H9 (cell line): Measurements from ENCODE around the gene ST6GALNAC1. TPM values are rescaled to one million over a fixed set of nuclear protein-coding genes. Genes with fewer than 3 reads are reported as not detected.

Experiments
- DNase-seq: peaks from one replicate; pipeline ENCODE4 v3.0.0-alpha.2; 2017
- H2AFZ ChIP-seq: one replicate; pipeline ENCODE4 v1.6.1; 2013; ENCODE audit warnings: mild to moderate bottlenecking, low read length, control low read depth, moderate library complexity
- H2AK5ac ChIP-seq: 2 replicates; pipeline ENCODE4 v1.6.1; 2013; ENCODE audit warnings: low read length, control low read depth, mixed read lengths; ENCODE audit not compliant: insufficient read length
- H2BK120ac ChIP-seq: one replicate; pipeline ENCODE4 v1.6.1; 2013; ENCODE audit warnings: low read depth, mild to moderate bottlenecking, low read length, control low read depth, inconsistent platforms; ENCODE audit not compliant: poor library complexity, severe bottlenecking
- H2BK12ac ChIP-seq: 2 replicates; pipeline ENCODE4 v1.6.1; 2013; ENCODE audit warnings: low read length, control low read depth, mixed read lengths, low read depth; ENCODE audit not compliant: insufficient read length
- H2BK15ac ChIP-seq: 2 replicates; pipeline ENCODE4 v1.6.1; 2013; ENCODE audit warnings: low read depth, low read length, control low read depth
- H2BK20ac ChIP-seq: one replicate; pipeline ENCODE4 v1.6.1; 2013; ENCODE audit warnings: low read depth, mild to moderate bottlenecking, low read length, control low read depth, inconsistent platforms; ENCODE audit not compliant: poor library complexity, severe bottlenecking
- H2BK5ac ChIP-seq: 2 replicates; pipeline ENCODE4 v1.6.1; 2013; ENCODE audit warnings: low read length, control low read depth, mixed read lengths; ENCODE audit not compliant: insufficient read length
- H3K14ac ChIP-seq: 2 replicates; pipeline ENCODE4 v1.6.1; 2013; ENCODE audit warnings: low read length, control low read depth; ENCODE audit not compliant: insufficient read depth
- H3K18ac ChIP-seq: 2 replicates; pipeline ENCODE4 v1.6.1; 2013; ENCODE audit warnings: low read depth, mild to moderate bottlenecking, mixed read lengths, low read length, control low read depth; ENCODE audit not compliant: insufficient read length
- H3K23ac ChIP-seq: 2 replicates; pipeline ENCODE4 v1.6.1; 2013; ENCODE audit warnings: low read length, control low read depth, mixed read lengths, low read depth; ENCODE audit not compliant: insufficient read length
- H3K23me2 ChIP-seq: 2 replicates; pipeline ENCODE4 v1.6.1; 2013; ENCODE audit warnings: low read depth, mild to moderate bottlenecking, mixed read lengths, low read length, control low read depth; ENCODE audit not compliant: insufficient read length, poor library complexity, severe bottlenecking
- H3K27ac ChIP-seq: 2 replicates; pipeline ENCODE4 v1.5.1; 2013; ENCODE audit warnings: low read length, control low read depth, mixed read lengths, low read depth; ENCODE audit not compliant: insufficient read length
- H3K27me3 ChIP-seq: 2 replicates; pipeline ENCODE4 v1.6.1; 2013; ENCODE audit warnings: low read length, control low read depth, inconsistent platforms; ENCODE audit not compliant: insufficient read depth
- H3K4ac ChIP-seq: 2 replicates; pipeline ENCODE4 v1.6.1; 2013; ENCODE audit warnings: low read depth, mild to moderate bottlenecking, control low read depth, inconsistent platforms, low read length, moderate library complexity
- H3K4me1 ChIP-seq: 2 replicates; pipeline ENCODE4 v1.6.1; 2013; ENCODE audit warnings: low read length, control low read depth, inconsistent platforms; ENCODE audit not compliant: insufficient read depth
- H3K4me2 ChIP-seq: 2 replicates; pipeline ENCODE4 v1.6.1; 2013; ENCODE audit warnings: low read length, control low read depth, mixed read lengths; ENCODE audit not compliant: insufficient read length, insufficient read depth
- H3K56ac ChIP-seq: 2 replicates; pipeline ENCODE4 v1.6.1; 2013; ENCODE audit warnings: low read depth, mild to moderate bottlenecking, mixed read lengths, low read length, control low read depth; ENCODE audit not compliant: insufficient read length
- H3K79me1 ChIP-seq: 2 replicates; pipeline ENCODE4 v1.6.1; 2013; ENCODE audit warnings: low read depth, mild to moderate bottlenecking, moderate library complexity, low read length, control low read depth, inconsistent platforms; ENCODE audit not compliant: insufficient read depth, poor library complexity, severe bottlenecking
- H3K79me2 ChIP-seq: 2 replicates; pipeline ENCODE4 v1.6.1; 2013; ENCODE audit warnings: low read length, control low read depth, inconsistent platforms; ENCODE audit not compliant: insufficient read depth
- H3K9ac ChIP-seq: 2 replicates; pipeline ENCODE4 v1.6.1; 2013; ENCODE audit warnings: low read length, control low read depth, mixed read lengths; ENCODE audit not compliant: insufficient read length; ENCODE audit errors: extremely low read depth
- H3K9me3 ChIP-seq: one replicate; pipeline ENCODE4 v1.6.1; 2013; ENCODE audit warnings: low read depth, low read length, inconsistent platforms; ENCODE audit not compliant: control insufficient read depth
- H3T11ph ChIP-seq: one replicate; pipeline ENCODE4 v1.6.1; 2013; ENCODE audit warnings: mild to moderate bottlenecking, low read length, control low read depth, inconsistent platforms
- H4K20me1 ChIP-seq: one replicate; pipeline ENCODE4 v1.6.1; 2013; ENCODE audit not compliant: control insufficient read depth, insufficient read length, insufficient read depth
- H4K5ac ChIP-seq: 2 replicates; pipeline ENCODE4 v1.6.1; 2013; ENCODE audit warnings: low read depth, mild to moderate bottlenecking, mixed read lengths, low read length, control low read depth; ENCODE audit not compliant: insufficient read length
- H4K8ac ChIP-seq: replicated peaks from 2 replicates; pipeline ENCODE4 v1.6.1; 2013; ENCODE audit warnings: low read length, control low read depth, mixed read lengths, low read depth; ENCODE audit not compliant: insufficient read length
- H4K91ac ChIP-seq: 2 replicates; pipeline ENCODE4 v1.6.1; 2013; ENCODE audit warnings: low read depth, mild to moderate bottlenecking, moderate library complexity, mixed read lengths, low read length, control low read depth; ENCODE audit not compliant: insufficient read length
- H3K27ac Mint-ChIP-seq, 3 experiments: 2 replicates in 2 of 3; 3 replicates in 1 of 3; pipeline ENCODE4 v1.8.0; 2020 to 2021; ENCODE audit warnings: mixed read lengths in 3 of 3, mild to moderate bottlenecking in 1 of 3, moderate library complexity in 1 of 3
- H3K27me3 Mint-ChIP-seq: 2 replicates; pipeline ENCODE4 v1.8.0; 2021; ENCODE audit warnings: low read depth, mild to moderate bottlenecking, moderate library complexity, mixed read lengths
- H3K36me3 Mint-ChIP-seq, 3 experiments: 2 replicates in 2 of 3; 3 replicates in 1 of 3; pipeline ENCODE4 v1.8.0; 2020 to 2021; ENCODE audit warnings: low read depth in 3 of 3, mixed read lengths in 3 of 3; ENCODE audit not compliant: insufficient read depth in 1 of 3
- H3K4me1 Mint-ChIP-seq, 2 experiments: 2 replicates each; pipeline ENCODE4 v1.8.0; 2020; ENCODE audit warnings: mixed read lengths in 2 of 2
- H3K4me3 Mint-ChIP-seq, 2 experiments: 2 replicates in 1 of 2; 3 replicates in 1 of 2; pipeline ENCODE4 v1.8.0; 2020 to 2021; ENCODE audit warnings: mild to moderate bottlenecking in 2 of 2, mixed read lengths in 2 of 2, moderate library complexity in 1 of 2
- H3K9me3 Mint-ChIP-seq, 2 experiments: 2 replicates in 1 of 2; 3 replicates in 1 of 2; pipeline ENCODE4 v1.8.0; 2020; ENCODE audit warnings: mild to moderate bottlenecking in 2 of 2, mixed read lengths in 2 of 2, moderate library complexity in 1 of 2
- CTCF ChIP-seq: fragments of 200-600 bp; sonication (generic); conservative IDR thresholded peaks from 3 replicates; pipeline ENCODE4 v1.8.0; 2021; ENCODE audit warnings: antibody characterized with exemption, mild to moderate bottlenecking
- WGBS: extraction: QIAGEN DNeasy Blood & Tissue Kit; methylation state at CpG from one replicate; pipeline ENCODE4 v1.1.7; 2013; ENCODE audit warnings: missing lambda C conversion rate, low lambda C conversion rate, mixed read lengths; ENCODE audit not compliant: insufficient read length; ENCODE audit errors: extremely low coverage; 5-methylcytosine and 5-hydroxymethylcytosine counted together
- total RNA-seq: library from RNA; stranded (reverse); gene quantifications from 2 replicates; pipeline ENCODE4 v1.2.1, GENCODE V29; 2021

Gene ST6GALNAC1
- total RNA-seq, 1 experiment from 2014 or later, result not detected

DNA sequence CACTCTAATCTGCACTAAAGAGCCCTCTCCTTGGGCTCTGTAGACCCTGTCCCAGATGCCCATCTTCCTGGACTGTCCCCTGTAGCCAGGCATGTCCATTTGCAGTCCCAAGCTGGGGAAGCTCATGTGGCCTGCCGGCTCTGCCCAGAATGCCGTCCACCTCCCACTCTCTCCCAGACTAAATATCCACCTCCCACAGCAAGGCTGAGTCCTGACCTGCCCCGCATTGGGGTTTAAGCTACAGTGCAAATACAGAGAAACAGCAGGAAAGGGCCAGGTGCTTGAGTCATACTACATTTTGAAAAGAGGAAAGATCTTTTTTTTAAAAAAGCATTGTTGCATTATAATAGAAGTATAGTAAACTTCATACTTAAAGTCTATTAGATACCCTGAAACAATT, 60.9 kb downstream of the ST6GALNAC1 start:
- WGBS, result no CpG with 5 or more reads among the region's 3 CpGs
- H3K18ac ChIP-seq, result no peak overlapping the region
- H3K14ac ChIP-seq, result no peak overlapping the region
- no peak overlapping the region for H2AK5ac ChIP-seq
- H3K27ac Mint-ChIP-seq, result no peak overlapping the region
- no peak overlapping the region for H2BK5ac ChIP-seq
- H4K91ac ChIP-seq, result no peak overlapping the region
- H3K27me3 Mint-ChIP-seq, result peaks cover 68% of the 10 kb centered on the region
- H3K79me1 ChIP-seq, result no peaks in the 10 kb centered on the region
- no peak overlapping the region for H2BK120ac ChIP-seq
- H3K23me2 ChIP-seq, result peaks cover 11% of the 10 kb centered on the region
- no peaks in the 10 kb centered on the region; a peak in 1 of 7 replicates for H3K36me3 Mint-ChIP-seq
- H3K79me2 ChIP-seq, result no peaks in the 10 kb centered on the region
- no peak overlapping the region for H4K8ac ChIP-seq
- no peaks in the 10 kb centered on the region for H3K4me1 ChIP-seq
- no peak overlapping the region for H3K9ac ChIP-seq
- no peaks in the 10 kb centered on the region for H3K9me3 ChIP-seq
- no peak overlapping the region for H2BK15ac ChIP-seq
- H3K4me1 Mint-ChIP-seq, result peaks cover 23 to 35% of the 10 kb centered on the region in 2 experiments
- no peak overlapping the region for H2BK20ac ChIP-seq
- no peak overlapping the region for H2AFZ ChIP-seq
- peaks cover 2% of the 10 kb centered on the region for H4K20me1 ChIP-seq
- no peak overlapping the region for H3K27ac ChIP-seq
- no peak overlapping the region for H3K4me3 Mint-ChIP-seq
- H4K5ac ChIP-seq, result no peak overlapping the region
- no peak overlapping the region for H2BK12ac ChIP-seq
- no peak overlapping the region for H3K23ac ChIP-seq
- DNase-seq, result no peak
- H3K9me3 Mint-ChIP-seq, result peaks cover 2 to 11% of the 10 kb centered on the region in 2 experiments; a peak in 3 of 5 replicates
- H3K27me3 ChIP-seq, result peaks cover 32% of the 10 kb centered on the region; the same call in 1 of the 2 replicates
- no peak for TF ChIP-seq CTCF
- H3K4ac ChIP-seq, result no peak overlapping the region
- H3K56ac ChIP-seq, result no peak overlapping the region
- no peak overlapping the region for H3T11ph ChIP-seq
- H3K4me2 ChIP-seq, result no peak overlapping the region
